ENCODE measurements around the gene FBN3.
"Not testable (repeated sequence)": the region's sequence is repeated elsewhere in the genome, so short reads cannot be mapped to it uniquely, and the experiment has no call there.

FBN3 gene

DNA sequence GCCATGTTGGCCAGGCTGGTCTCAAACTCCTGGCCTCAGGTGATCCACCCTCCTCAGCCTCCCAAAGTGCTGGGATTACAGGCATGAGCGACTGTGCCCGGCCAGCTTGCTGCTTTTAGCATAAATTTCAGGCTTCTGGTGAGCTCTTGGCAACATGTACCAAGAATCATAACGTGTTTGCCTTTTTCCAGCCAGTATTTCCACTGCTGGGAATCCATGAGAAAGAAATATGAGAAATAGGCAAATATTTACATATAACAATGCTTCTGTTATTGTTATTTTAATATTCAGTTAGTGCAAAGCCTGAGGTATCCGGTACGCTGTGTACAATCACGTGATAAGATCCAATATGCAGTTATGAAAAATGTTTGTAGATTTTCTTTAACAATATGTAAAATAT is 30.6 kb upstream of the FBN3 start:
- H3K4me3 ChIP-seq (ENCODE audit: low read length): no peak overlapping the region
- TF ChIP-seq, protein P1, sequence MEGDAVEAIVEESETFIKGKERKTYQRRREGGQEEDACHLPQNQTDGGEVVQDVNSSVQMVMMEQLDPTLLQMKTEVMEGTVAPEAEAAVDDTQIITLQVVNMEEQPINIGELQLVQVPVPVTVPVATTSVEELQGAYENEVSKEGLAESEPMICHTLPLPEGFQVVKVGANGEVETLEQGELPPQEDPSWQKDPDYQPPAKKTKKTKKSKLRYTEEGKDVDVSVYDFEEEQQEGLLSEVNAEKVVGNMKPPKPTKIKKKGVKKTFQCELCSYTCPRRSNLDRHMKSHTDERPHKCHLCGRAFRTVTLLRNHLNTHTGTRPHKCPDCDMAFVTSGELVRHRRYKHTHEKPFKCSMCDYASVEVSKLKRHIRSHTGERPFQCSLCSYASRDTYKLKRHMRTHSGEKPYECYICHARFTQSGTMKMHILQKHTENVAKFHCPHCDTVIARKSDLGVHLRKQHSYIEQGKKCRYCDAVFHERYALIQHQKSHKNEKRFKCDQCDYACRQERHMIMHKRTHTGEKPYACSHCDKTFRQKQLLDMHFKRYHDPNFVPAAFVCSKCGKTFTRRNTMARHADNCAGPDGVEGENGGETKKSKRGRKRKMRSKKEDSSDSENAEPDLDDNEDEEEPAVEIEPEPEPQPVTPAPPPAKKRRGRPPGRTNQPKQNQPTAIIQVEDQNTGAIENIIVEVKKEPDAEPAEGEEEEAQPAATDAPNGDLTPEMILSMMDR (conservative IDR thresholded peaks at IDR 0.05; ENCODE audit: low read length): no peak
- DNase-seq (ENCODE audit: low read depth): no peak

DNA sequence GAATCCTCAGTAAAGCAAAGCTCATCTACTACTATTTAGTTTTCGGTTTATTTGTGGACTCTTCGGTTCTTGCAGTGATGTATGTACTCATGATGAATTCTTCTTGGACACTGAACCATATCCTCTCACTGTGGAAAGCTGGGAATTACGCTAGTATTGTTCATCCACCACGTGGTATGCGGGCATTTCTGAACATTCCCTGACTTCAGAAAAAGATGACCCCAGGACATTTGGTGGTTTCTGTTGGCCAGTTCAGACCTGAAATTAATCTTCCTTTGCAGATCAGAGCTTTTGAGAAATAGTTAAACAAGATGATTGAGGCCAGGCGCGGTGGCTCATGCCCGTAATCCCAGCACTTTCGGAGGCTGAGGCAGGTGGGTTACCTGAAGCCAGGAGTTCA is 25.3 kb upstream of the FBN3 start:
- H3K4me3 ChIP-seq (ENCODE audit: low read length): no peak overlapping the region
- no peak for DNase-seq (ENCODE audit: low read depth)
- TF ChIP-seq, protein P1 (conservative IDR thresholded peaks at IDR 0.05; ENCODE audit: low read length): no peak

DNA sequence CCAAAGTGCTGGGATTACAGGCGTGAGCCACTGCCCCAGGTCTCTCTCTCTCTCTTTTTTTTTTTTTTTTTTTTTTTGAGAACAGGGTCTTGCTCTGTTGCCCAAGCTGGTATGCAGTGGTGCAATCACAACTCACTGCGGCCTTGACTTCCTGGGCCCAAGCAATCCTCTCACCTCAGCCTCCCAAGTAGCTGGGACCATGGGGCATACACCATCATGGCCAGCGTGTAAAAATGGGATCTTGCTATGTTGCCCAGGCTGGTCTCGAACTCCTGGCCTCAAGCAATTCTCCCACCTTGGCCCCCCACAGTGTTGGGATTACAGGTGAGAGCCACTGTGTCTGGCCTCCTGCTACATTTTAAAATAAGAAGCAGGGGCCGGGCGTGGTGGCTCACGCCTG is 19.1 kb upstream of the FBN3 start:
- no peak for DNase-seq (ENCODE audit: low read depth)
- TF ChIP-seq, protein P1 (conservative IDR thresholded peaks at IDR 0.05; ENCODE audit: low read length): no peak
- H3K4me3 ChIP-seq (ENCODE audit: low read length): no peak overlapping the region

DNA sequence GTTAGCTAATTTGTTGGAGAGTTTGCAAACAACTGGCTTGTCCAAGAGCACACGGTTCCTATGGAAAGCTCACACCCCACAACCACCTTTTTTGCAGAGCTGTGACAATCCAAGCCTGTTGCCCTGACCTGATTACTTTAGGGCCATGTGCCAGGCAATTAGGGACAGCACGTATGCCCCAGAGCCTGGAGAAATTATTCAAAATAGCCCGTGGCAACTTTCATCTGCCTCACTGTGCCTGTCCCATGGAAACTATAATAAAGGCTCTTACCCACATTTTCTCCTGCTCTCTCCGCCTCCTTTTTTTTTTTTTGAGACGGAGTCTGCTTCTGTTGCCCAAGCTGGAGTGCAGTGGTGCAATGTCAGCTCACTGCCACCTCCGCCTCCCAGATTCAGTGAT is 18.6 kb upstream of the FBN3 start:
- TF ChIP-seq, protein P1 (conservative IDR thresholded peaks at IDR 0.05; ENCODE audit: low read length): no peak

DNA sequence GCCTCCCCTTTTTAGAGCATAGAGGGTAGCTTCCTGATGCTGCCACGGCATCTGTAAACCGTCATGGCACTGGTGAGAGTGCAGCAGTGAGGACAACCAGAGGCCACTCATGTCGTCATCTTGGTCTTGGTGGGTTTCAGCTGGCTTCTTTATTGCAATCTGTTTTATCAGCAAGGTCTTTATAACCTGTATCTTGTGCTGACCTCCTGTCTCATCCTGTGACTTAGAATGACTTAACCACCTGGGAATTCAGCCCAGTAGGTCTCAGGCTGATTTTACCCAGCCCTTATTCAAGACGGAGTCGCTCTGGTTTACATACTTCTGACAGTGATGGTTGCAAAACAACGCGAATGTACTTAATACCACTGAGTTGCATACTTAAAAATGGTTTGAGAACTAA is 14.4 kb upstream of the FBN3 start:
- H3K4me3 ChIP-seq (ENCODE audit: low read length): no peak overlapping the region
- TF ChIP-seq, protein P1 (conservative IDR thresholded peaks at IDR 0.05; ENCODE audit: low read length): no peak
- DNase-seq (ENCODE audit: low read depth): no peak

More for the DNA sequence above, 18.6 kb upstream of the FBN3 start:
- no peak for DNase-seq (ENCODE audit: low read depth)
- no peak overlapping the region for H3K4me3 ChIP-seq (ENCODE audit: low read length)

DNA sequence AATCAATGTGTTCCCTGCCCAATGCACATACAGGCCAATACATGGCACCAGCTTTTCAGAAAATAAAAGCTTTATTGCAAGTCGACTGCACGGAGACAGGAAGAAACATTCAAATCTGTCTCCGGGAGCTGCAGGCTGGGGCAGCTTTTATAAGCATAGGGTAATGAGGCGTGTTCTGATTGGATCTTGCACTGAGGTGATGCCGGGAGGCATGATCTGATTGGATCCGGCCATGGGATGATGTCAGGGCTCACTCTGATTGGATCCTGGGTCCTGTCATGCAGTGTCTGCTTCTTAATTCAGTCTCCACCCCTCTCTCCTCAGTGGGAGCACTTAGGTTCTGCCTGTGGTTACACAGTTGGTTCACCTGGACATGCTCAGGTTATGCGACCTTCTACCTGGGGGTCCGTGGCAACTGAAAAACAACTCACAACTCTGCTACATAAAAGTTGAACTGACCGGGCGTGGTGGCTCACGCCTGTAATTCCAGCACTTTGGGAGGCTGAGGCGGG is 11.8 kb upstream of the FBN3 start:
- DNase-seq (ENCODE audit: low read depth): no peak
- TF ChIP-seq, protein P1 (conservative IDR thresholded peaks at IDR 0.05; ENCODE audit: low read length): no peak
- no peak overlapping the region for H3K4me3 ChIP-seq (ENCODE audit: low read length)

DNA sequence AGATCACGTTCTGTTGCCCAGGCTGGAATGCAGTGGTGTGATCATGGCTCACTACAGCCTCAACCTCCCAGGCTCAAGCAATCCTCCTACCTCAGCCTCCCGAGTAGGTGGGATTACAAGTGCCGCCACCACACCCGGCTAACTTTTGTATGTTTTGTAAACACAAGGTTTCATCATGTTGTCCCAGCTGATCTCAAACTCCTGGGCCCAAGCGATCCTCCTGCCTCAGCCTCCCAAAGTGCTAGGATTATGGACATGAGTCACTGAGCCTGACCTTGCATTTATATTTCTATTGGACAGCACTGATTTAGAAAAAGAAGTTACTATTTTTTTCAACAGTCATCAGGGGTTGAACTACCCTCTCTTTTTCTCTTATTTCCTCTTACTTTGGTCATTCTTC is 9.9 kb upstream of the FBN3 start:
- not testable (repeated sequence) for DNase-seq (ENCODE audit: low read depth); H3K4me3 ChIP-seq (ENCODE audit: low read length)

Measured in AG10803 (cell line).